KOPT-K1 (cell line): ENCODE data around the gene PSME4.

ENCODE experiments used
- H3K27ac ChIP-seq: fragments of 200-600 bp; sonication (generic); 2 replicates; pipeline ENCODE4 v1.5.1; 2016; ENCODE audit warnings: antibody characterized with exemption, mild to moderate bottlenecking, low read depth, low read length; ENCODE audit not compliant: poor library complexity, severe bottlenecking
- H3K36me3 ChIP-seq: fragments of 200-600 bp; sonication (generic); 2 replicates; pipeline ENCODE4 v1.5.1; 2017; ENCODE audit warnings: antibody characterized with exemption, mild to moderate bottlenecking, low read length, moderate library complexity; ENCODE audit not compliant: insufficient read depth
- H3K9me3 ChIP-seq: fragments of 200-600 bp; sonication (generic); 2 replicates; pipeline ENCODE4 v1.5.1; 2017; ENCODE audit warnings: antibody characterized with exemption, low read length, mild to moderate bottlenecking; ENCODE audit not compliant: insufficient read depth, poor library complexity, severe bottlenecking

Gene PSME4, protein sequence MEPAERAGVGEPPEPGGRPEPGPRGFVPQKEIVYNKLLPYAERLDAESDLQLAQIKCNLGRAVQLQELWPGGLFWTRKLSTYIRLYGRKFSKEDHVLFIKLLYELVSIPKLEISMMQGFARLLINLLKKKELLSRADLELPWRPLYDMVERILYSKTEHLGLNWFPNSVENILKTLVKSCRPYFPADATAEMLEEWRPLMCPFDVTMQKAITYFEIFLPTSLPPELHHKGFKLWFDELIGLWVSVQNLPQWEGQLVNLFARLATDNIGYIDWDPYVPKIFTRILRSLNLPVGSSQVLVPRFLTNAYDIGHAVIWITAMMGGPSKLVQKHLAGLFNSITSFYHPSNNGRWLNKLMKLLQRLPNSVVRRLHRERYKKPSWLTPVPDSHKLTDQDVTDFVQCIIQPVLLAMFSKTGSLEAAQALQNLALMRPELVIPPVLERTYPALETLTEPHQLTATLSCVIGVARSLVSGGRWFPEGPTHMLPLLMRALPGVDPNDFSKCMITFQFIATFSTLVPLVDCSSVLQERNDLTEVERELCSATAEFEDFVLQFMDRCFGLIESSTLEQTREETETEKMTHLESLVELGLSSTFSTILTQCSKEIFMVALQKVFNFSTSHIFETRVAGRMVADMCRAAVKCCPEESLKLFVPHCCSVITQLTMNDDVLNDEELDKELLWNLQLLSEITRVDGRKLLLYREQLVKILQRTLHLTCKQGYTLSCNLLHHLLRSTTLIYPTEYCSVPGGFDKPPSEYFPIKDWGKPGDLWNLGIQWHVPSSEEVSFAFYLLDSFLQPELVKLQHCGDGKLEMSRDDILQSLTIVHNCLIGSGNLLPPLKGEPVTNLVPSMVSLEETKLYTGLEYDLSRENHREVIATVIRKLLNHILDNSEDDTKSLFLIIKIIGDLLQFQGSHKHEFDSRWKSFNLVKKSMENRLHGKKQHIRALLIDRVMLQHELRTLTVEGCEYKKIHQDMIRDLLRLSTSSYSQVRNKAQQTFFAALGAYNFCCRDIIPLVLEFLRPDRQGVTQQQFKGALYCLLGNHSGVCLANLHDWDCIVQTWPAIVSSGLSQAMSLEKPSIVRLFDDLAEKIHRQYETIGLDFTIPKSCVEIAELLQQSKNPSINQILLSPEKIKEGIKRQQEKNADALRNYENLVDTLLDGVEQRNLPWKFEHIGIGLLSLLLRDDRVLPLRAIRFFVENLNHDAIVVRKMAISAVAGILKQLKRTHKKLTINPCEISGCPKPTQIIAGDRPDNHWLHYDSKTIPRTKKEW (N-terminal part only)

DNA sequence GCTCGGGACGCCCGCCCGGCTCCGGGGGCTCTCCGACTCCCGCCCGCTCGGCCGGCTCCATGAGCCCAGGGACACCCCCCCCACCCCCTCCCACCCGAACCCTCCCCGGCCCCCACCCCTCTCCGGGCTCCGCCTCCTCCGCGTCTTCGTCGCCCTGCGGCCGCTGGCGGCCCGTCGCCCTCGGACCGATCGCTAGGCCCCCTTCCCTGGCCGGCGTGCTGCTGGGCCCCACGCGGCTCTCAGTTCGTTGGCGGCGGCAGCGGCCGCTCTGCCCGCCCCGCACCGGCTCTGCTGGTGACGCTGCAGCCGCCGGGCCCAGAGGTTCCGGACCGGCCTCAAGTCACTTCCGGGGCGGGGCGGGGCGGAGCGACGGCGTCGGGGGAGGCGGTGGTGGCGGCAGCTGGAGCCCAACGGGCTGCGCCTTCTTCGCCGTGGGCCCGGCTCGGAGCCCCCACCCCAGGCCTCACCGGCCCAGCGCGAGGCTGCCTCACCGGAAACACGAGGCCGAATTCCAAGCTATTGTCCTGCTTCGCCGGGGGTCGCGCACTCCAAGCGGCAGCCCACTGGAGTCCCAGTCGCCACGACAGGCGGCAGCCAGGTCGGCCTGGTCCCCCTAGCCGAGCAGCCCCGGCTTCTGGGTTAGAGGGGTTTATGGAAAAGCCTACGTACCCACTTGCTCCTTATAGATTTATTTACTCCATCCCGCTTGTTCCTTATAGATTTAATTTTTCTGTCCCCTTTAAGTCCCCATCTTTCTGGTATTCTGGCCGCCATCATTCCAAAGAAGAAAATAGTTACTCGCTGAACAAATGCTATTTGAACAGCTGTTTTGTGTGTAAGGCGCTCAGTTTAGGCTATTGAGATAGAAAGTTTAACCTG is at the start of gene PSME4:
TSS of gene PSME4 (minus strand) at position 270 of the 879 bp plus-strand sequence. CDS start at position 61, 209 bp downstream.
- peak within 1 kb of the TSS; percentile 79 for H3K27ac ChIP-seq
- H3K36me3 ChIP-seq = peaks cover 15% of the 10 kb centered on the region; the same call in 1 of the 2 replicates
- H3K9me3 ChIP-seq = no peaks in the 10 kb centered on the region

DNA sequence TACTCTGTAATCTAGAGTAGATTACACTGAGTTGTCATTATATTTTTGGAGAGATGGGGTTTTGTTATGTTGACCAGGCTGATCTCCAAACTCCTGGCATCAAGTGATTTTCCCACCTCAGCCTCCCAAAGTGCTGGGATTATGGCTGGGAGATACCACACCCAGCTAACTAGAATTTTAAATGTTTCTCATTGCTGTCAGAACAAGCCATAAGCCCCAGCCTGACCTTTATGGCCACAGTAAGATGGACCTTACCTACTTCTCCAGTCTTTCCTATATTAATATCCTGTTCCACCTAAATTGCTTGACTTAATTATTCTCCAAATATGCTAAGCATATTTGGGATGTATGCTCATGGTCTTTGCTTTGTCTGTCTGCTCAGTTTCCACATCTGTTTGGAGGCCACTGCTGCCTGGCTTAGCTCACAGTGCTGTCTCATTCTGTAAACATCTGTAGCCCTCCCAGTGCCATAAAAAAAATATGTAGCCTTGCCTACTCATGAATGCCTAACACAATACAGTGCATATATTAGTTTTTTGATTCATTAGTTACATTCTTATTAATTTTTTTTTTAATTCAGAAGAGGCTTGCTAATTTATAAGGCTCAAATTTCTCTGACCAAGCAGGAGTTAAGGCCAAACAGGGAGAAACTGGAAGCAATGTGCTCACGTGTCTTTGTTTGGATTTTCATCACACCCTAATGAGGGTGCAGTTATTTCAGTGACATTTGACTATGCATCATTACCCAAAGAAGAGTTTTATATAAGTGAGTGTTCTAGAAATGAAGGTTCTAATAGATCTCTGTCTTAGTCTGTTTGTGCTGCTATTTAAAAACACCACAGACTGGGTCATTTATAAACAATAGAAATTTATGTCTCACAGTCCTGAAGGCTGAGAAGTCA is 45.3 kb upstream of the PSME4 start:
- H3K9me3 ChIP-seq = peaks cover 13% of the 10 kb centered on the region
- no peak overlapping the region for H3K27ac ChIP-seq
- H3K36me3 ChIP-seq = peaks cover 3% of the 10 kb centered on the region; the same call in 1 of the 2 replicates

DNA sequence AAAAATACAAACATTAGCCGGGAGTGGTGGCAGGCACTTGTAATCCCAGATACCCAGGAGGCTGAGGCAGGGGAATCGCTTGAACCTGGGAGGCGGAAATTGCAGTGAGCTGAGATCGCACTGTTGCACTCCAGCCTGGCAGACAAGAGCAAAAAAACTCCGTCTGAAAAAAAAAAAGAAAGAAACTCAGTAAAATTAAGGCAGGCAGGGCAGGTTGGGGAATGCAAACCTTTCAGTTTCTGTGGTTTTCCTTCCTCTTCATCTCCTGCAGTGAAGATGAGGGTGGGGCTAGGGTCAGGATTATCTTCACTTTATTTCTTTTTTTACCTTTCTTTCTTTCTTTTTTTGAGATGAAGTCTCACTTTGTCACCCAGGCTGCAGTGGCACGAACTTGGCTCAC is 43.2 kb upstream of the PSME4 start:
- Histone ChIP-seq H3K36me3 (no peaks in the 10 kb centered on the region), H3K27ac (peak overlapping the region; percentile 32)

DNA sequence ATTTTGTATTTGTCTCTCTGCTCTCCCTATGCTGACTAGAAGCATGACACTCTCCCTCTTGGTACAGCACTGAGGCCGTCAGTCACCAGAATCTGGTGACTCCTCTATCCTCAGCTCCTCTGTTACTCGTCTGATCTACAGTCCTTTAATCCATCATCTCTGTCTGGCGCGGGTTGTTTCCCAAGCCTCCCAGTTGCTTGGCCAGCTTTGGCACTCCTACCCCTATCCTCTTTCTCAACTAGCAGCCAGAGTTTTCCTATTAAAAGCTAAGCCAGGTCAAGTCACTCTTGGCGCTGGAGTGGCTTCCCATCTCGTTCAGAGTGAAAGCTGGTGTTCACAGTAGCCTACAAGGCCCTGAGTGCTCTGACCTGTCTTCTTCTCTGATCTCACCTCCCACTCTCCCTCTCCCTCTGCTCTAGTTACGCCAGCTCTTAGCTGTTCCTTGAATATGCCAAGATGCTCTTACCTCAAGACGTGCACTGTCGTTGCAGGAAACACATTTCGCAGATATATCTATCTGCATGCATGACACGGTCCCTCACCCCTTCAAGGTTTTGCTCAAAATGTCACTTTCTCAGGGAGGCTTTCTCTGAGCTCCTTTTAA is 41.8 kb upstream of the PSME4 start:
- no peak overlapping the region for H3K27ac ChIP-seq
- no peaks in the 10 kb centered on the region for H3K36me3 ChIP-seq
- no peaks in the 10 kb centered on the region for H3K9me3 ChIP-seq

More for the DNA sequence above, 43.2 kb upstream of the PSME4 start:
- no peaks in the 10 kb centered on the region for H3K9me3 ChIP-seq

DNA sequence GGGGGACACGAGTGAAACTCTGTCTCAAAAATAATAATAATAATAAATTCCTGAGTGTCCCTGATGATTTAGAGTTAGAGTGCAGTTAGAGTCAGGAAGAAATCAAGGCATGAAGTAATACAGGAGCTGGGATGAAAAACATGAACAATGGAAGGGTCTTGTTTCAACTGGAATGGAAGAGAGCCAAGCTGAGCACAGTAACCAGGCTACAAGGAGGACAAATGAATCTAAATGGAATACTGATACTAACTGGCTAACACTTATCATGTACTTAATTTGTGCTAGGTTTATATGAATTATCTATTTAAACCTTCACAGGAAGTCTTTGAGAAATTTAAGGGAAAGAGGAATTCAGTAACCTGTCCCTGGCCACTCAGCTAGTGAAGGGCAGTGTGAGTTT is 38.8 kb upstream of the PSME4 start:
- no peaks in the 10 kb centered on the region for H3K9me3 ChIP-seq
- H3K27ac ChIP-seq = no peak overlapping the region
- no peaks in the 10 kb centered on the region for H3K36me3 ChIP-seq

DNA sequence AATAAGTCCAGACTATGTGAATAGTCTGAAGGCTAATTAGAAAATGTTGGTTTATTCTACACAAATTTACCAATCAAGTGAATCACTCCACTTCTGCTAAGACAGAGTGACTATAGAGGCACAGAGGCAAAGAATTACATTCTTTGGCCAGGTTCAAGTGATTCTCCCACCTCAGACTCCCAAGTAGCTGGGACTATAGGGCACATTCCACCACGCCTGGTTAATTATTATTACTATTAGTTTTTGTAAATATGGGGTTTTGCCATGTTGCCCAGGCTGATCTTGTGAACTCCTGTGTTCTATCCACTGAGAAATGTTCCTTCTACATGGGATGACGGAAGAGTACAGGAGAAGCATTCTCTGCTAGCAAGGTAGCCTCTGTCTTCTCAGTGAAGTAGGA is 37.6 kb upstream of the PSME4 start:
- H3K27ac ChIP-seq = no peak overlapping the region
- no peaks in the 10 kb centered on the region for H3K9me3 ChIP-seq
- H3K36me3 ChIP-seq = no peaks in the 10 kb centered on the region

DNA sequence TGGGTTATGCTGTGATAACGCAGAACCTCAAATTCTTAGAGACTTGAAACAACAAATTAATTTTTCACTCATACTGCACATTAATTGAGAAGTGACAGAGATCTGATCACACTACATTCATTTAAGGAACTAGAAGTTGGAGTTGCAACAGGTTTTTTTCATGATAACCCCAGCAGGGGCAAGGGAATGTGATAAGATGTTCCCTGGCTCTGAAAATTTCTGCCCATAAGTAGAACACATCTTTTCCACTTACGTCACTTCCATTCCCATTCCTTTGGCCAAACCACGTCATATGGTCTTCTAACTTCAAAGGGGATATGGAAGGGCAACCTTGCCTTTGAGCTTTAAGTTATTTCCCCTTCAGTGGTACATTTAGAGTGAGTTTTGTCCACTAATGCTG is 29.7 kb upstream of the PSME4 start:
- H3K9me3 ChIP-seq = no peaks in the 10 kb centered on the region
- H3K36me3 ChIP-seq = no peaks in the 10 kb centered on the region
- no peak overlapping the region for H3K27ac ChIP-seq

DNA sequence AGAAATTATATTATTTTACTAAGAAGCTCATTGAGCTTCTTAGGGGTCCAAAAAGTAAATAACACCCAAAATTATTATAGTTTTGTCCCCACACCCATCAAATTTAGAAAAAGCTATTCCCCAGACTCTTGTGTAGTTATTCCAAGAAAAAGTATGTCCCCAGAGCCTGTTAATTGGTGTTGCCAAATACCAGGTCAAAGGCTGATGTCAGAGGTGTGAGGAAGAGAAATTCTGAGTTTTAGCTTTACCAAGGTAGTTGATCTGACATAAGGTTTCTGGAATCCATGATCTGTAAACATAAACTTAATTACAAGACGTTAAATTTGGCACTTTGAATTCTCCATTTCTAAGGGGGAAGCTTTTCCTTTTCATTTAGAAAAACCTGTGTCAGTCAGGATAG is 29.3 kb upstream of the PSME4 start:
- Histone ChIP-seq H3K27ac (no peak overlapping the region), H3K36me3 (no peaks in the 10 kb centered on the region), H3K9me3 (no peaks in the 10 kb centered on the region)

DNA sequence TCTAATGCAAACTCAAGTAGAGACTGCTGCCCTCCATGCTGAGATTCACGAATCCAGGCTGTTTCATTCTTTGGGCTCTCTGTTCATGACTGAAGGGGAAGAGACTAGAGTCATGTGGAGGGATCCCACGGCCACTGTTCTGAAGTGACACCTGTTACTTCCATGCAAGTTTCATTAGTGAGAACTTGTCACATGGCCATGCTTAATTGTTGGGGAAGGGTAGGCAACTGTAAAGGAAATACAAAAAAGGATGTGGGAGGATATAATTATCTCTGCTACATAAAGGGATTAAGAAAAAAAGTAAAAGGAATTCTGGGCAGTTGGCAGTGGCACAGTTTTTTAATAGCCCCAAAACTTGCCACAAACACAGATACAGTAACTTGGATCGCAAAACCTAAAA is 28.0 kb upstream of the PSME4 start:
- Histone ChIP-seq H3K36me3 (no peaks in the 10 kb centered on the region), H3K27ac (no peak overlapping the region), H3K9me3 (no peaks in the 10 kb centered on the region)

DNA sequence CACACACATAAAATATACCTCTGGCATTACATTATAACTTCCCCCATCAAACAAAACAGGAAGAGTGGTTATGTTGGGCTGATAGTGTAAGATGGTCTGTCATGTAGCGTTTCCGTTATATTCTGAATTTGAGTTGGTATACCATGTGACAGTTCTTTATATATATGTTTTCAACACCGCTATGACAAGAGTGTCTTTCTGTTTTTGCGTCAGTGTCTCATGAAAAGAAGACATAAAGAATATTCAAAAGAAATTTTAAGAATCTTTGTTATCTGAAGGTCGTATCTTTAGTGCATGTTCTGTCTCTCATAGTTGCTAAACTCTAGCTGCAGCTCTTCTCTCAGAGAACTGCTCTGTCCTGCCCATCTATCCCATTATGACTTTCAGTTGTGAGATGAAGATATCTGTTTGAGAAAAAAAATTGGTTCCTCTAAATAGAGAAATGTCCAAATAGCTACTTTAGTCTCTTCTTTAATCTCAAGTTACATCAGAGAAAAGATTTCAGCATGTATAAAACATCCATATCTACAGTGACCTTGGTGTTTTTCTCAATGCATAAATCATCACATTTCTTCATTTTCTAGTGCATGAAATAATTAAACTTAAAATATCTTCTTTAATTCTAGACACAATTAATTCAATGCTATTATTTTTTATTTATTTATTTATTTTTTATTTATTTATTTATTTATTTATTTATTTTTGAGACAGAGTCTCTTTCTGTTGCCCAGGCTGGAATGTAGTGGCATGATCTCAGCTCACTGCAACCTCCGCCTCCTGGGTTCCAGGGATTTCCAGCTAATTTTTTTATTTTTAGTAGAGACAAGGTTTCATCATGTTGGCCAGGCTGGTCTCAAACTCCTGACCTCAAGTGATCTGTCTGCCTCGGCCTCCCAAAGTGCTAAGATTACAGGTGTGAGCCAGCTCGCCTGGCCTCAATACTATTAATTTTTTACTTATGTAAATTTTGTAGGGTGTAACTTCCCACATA is 24.3 kb upstream of the PSME4 start:
- Histone ChIP-seq H3K9me3 (no peaks in the 10 kb centered on the region), H3K36me3 (no peaks in the 10 kb centered on the region), H3K27ac (no peak overlapping the region)

DNA sequence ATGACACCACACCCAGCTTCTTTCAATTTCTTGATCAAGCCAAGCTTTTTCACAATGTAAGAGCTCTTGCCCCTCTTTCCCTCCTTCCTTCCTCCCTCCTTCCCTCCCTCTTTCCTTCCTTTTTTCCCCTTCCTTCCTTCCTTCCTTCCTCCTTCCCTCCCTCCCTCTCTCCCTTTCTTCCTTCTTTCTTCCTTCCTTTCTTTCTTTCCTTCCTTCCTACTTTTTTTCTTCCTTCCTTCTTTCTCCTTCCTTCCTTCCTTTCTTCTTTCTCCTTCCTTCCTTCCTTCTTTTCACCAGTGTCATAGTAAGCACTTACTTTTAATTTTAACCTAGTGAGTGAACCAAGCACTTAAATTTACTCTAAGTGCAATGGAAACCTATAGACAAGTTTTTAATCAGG is 21.2 kb upstream of the PSME4 start:
- Histone ChIP-seq H3K9me3 (no peaks in the 10 kb centered on the region), H3K36me3 (no peaks in the 10 kb centered on the region), H3K27ac (no peak overlapping the region)

DNA sequence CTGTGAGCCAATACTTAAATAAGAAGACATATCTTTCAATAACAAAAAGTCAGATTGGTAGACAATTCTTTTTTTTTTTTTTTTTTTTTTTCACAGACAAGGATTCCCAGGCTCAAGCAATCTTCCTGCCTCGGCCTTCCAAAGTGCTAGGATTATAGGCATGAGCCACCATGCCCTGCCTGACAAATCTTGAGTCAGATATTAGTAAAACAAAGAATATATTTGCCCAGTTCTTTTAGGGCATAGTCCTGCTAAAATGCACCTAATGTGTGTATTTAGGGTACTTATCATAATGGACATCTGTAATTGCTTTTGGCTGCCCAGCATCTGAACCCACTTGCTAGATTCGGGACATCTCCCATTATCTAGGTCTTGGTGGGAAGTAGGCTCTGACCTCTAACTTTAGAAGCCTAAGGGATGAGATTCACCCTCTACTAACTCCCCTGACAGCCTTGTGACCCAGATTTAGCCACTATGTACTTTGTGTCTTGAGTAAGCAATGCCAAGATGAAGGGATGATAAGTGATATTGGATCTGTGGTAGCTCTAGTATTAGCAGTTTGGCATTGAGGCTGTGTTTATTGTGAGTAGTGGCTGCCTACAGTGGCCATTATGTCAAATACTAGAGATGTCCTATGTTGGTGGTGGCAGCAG is 18.5 kb upstream of the PSME4 start:
- Histone ChIP-seq H3K36me3 (no peaks in the 10 kb centered on the region), H3K9me3 (no peaks in the 10 kb centered on the region), H3K27ac (no peak overlapping the region)
